ENCODE results near the gene FMN2.

The FMN2 gene

GRCh38 chr1:240099329-240099728 is 7.6 kb downstream of the FMN2 start:
- no peak for DNase-seq

DNA sequence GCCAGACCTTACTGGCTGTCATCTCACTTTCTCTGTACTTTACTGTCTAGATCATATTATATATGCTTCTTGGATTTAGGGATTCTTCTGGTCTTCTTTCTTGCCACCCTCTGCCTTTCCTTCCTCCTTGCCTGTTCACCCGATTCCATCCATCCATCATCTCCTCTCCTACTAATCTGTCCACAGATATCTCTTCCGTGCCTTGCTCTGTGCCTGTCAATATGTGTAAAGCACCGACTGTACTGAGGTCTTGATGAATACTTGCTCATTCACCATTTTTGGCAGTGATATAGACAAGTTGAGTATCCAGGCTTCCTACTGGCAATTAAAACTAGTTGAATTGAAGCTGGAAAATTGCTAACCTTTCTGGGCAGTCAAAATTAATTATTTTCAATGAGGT is 8.1 kb downstream of the FMN2 start:
- DNase-seq: no peak

GRCh38 chr1:240100371-240100934 is 8.8 kb downstream of the FMN2 start:
- no peak for DNase-seq

GRCh38 chr1:240101306-240101705 is 9.6 kb downstream of the FMN2 start:
- no peak for DNase-seq

GRCh38 chr1:240101737-240102136 is 10.1 kb downstream of the FMN2 start:
- DNase-seq: no peak

GRCh38 chr1:240104672-240105071 is 13.0 kb downstream of the FMN2 start:
- no peak for DNase-seq

GRCh38 chr1:240107058-240107684 is 15.5 kb downstream of the FMN2 start:
- DNase-seq: no peak

DNA sequence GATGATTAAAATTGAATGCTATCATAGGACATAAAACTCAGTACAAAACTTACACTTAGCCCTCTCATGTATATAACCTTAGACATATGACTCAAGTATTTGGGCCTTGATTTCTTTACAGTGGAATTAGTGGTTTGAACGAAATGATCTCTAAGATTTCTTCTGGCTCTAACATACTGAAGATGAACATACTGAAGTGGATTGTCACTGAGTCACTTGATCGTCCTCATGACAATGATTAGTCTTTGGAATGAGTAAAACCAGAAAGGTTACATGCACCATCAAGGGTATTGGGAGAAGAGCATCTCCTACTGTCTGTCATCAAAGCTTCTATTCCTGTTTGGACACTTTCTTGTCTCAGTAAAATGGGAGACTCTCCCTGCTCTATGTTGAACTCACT is 17.4 kb downstream of the FMN2 start:
- no peak for DNase-seq

GRCh38 chr1:240109920-240110636 is 18.4 kb downstream of the FMN2 start:
- no peak for DNase-seq

DNA sequence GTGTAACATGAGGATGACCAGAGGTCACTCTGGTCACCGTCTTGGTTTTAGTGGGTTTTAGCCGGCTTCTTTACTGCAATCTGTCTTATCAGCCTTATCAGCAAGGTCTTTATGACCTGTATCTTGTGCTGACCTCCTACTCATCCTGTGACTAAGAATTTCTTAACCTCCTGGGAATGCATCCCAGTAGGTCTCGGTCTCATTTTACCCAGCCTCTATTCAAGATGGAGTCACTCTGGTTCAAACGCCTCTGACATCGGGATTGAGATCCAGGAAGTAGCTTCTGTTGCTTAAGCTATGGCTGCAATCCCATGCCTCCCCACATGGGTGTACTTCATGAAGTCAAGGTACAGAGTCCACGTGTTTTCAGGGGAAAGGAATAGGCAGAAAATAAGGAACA is 19.9 kb downstream of the FMN2 start:
- DNase-seq: no peak

DNA sequence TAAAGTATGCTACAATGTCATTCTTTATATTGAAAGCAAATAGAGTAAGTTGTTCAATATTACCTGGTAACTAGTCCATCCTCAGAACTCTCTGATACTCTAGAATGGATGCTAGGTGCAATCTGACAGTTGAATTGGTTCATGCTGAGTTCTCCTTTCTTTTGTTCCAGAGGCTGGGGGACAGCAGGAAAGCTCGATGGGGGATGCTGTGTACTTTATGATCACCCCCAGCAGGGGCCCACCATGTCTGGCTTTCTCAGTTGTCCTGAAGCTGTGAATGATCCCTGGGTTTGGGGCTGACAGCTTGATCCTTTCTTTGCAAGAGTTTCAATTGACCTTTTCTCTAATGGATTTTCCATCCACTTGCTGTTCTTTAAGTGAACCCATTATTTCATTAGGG is 22.5 kb downstream of the FMN2 start:
- no peak for DNase-seq

GRCh38 chr1:240115831-240116230 is 24.1 kb downstream of the FMN2 start:
- DNase-seq: no peak

GRCh38 chr1:240116831-240117769 is 25.4 kb downstream of the FMN2 start:
- no peak for DNase-seq

DNA sequence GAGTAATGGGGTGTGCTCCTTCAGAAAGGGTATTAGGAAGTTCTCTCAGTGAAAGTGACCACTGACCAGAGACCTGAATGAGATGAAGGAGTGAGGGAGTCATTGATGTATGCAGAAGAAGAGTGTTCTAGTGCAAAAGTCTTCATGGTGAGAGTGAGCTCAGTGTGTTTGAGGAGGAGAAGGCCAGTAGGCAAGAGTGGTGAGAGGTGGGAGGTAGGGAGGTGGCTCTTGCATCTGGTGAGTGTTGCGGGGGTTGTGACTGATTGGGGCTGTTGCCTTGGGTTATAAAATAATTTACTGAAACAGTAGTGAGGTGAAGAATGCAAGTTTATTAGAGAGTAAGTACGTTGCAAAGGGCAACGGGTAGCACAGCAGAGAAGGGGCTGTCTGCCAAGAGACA is 26.2 kb downstream of the FMN2 start:
- no peak for DNase-seq

DNA sequence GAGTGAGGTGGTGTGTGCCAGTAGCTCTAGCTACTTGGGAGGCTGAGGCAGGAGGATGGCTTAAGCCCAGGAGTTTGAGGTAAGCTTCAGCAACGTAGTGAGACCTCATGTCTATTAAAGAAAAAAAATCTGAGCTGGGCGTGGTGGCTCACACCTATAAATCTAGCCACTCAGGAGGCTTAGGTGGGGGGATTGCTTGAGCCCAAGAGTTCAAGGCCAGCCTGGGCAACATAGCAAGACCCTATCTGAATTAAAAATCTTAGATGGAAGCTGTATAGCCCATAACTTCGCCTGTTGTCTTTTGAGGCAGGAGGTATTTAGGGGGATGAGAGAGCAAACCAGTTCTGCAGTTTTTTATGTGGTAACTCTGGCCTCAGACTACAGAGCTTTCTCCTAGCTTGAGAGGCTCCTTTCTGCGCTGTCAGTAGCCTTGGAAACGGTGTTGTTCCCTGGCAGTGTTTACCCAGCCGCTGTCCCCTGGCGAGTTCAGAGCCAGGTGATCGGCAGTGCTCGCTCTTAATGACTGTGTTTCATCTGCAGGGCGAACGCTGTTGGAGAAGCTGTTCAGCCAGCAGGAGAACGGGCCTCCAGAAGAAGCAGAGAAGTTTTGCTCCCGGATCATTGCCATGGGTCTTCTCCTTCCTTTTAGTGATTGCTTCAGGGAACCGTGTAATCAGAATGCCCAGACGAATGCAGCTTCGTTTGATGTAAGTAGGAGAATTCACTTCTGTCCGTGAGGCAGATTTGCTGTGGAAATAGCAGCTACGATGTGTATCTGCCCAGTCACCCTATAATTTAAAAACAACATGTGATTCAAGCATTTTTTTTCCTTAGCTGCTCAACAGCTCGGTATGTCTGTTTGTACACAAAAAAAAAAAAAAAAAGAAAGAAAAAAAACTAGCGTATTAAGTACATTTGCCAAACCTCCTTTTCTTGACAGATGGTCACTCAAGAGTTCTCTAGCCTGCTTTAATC is 31.2 kb downstream of the FMN2 start:
- no peak for DNase-seq

DNA sequence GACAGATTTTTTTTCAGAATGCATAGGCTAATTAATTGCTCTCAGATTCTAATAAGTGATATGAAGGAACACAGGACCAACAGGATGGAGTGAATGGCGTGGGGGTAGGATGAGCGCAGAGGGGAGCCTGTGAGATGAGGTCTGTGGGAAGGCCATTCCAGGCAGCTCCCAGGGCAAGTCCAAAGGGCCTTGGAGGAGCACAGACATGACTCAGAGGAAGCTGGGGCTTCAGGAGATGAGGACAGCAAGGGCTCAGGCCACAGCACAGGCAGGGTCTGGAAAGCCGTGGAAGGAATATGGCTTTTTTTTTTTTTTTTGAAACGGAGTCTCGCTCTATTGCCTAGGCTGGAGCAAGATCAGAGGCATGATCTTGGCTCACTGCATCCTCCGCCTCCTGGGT is 35.1 kb downstream of the FMN2 start:
- no peak for DNase-seq

- DNase-seq: no peak
These were observed 36.7 kb downstream of the FMN2 start for GRCh38 chr1:240128366-240128765.

GRCh38 chr1:240134113-240134512 is 42.4 kb downstream of the FMN2 start:
- no peak for DNase-seq

- DNase-seq: no peak
These were observed 42.9 kb downstream of the FMN2 start for GRCh38 chr1:240134596-240134995.

DNA sequence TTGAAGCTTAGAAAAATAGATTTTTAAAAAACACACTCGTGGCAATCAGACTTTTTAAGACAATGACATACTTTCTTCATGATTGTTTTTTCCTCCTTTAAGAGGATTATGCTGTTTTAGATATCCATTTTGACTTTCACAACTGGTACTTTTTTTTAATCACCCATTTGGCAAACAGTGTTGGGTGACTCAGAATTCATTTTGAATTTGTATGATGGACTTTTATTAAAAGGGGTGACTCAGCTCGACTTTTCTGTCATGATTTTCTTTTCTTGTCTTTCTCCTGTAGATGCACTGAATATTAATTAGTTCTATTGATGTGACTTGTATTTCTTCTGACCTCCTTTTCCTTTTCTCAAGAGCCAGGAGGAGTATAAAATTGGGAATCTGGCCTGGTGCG is 44.7 kb downstream of the FMN2 start:
- no peak for DNase-seq

GRCh38 chr1:240138867-240139266 is 47.2 kb downstream of the FMN2 start:
- DNase-seq: no peak

GRCh38 chr1:240139511-240139910 is 47.8 kb downstream of the FMN2 start:
- no peak for DNase-seq
